Naive thymus-derived CD4-positive, alpha-beta T cell (primary cell): Measurements from ENCODE around the gene PITPNM1. TPM values are rescaled to one million over a fixed set of nuclear protein-coding genes. Genes with fewer than 3 reads are reported as not detected.

Source experiments
- ATAC-seq: fragments of 150-1000 bp; cut with Tn5 transposase; 2 replicates; pipeline ENCODE4 v1.10.0; 2021; ENCODE audit warnings: mild to moderate bottlenecking, moderate library complexity
- CTCF ChIA-PET: fragments of 350-600 bp; sonication (Branson Sonifier 250); formaldehyde crosslinking; loops from one replicate; lab custom pipeline; 2021; ENCODE audit warnings: antibody characterized with exemption; lab: Charles Lee
- POLR2A ChIA-PET: fragments of 350-600 bp; sonication (Branson Sonifier 250); formaldehyde crosslinking; loops from one replicate; lab custom pipeline; 2021; ENCODE audit warnings: antibody characterized with exemption, inconsistent platforms; lab: Charles Lee
- DNase-seq, 9 donors: peaks; one replicate each; pipeline versions ENCODE4 v3.0.0 to v3.0.0-alpha.2; 2020 to 2022; ENCODE audit warnings: mixed read lengths in 1 of 9
- H3K27ac ChIP-seq: one replicate; pipeline ENCODE4 v1.7.0; 2013; ENCODE audit warnings: mild to moderate bottlenecking, low read depth, low read length, moderate library complexity
- H3K27me3 ChIP-seq, 2 donors: one replicate each; pipeline ENCODE4 v1.7.0; 2013; ENCODE audit warnings: low read length in 2 of 2, mild to moderate bottlenecking in 2 of 2, moderate library complexity in 2 of 2; ENCODE audit not compliant: control insufficient read depth in 2 of 2, insufficient read depth in 2 of 2
- H3K36me3 ChIP-seq, 3 experiments: 1 replicate in 2 of 3; 2 replicates in 1 of 3; pipeline ENCODE4 v1.7.0; 2013; ENCODE audit warnings: low read length in 3 of 3, mild to moderate bottlenecking in 3 of 3, moderate library complexity in 1 of 3; ENCODE audit not compliant: insufficient read depth in 3 of 3, control insufficient read depth in 2 of 3
- H3K4me1 ChIP-seq, 2 donors: one replicate each; pipeline ENCODE4 v1.7.0; 2013; ENCODE audit warnings: low read length in 2 of 2, mild to moderate bottlenecking in 2 of 2, moderate library complexity in 1 of 2; ENCODE audit not compliant: control insufficient read depth in 2 of 2, insufficient read depth in 2 of 2
- H3K4me3 ChIP-seq: 2 replicates; pipeline ENCODE4 v1.7.0; 2013; ENCODE audit warnings: mild to moderate bottlenecking, low read length
- H3K9me3 ChIP-seq, 3 experiments: 1 replicate in 2 of 3; 2 replicates in 1 of 3; pipeline ENCODE4 v1.7.0; 2013; ENCODE audit warnings: low read length in 3 of 3; ENCODE audit not compliant: control insufficient read depth in 2 of 3
- H3K27ac Mint-ChIP-seq, 9 donors: one replicate each; pipeline ENCODE4 v1.8.0; 2020 to 2022; ENCODE audit warnings: mixed read lengths in 9 of 9, mild to moderate bottlenecking in 8 of 9, moderate library complexity in 5 of 9, inconsistent platforms in 2 of 9
- H3K27me3 Mint-ChIP-seq, 5 donors: one replicate each; pipeline ENCODE4 v1.8.0; 2021 to 2022; ENCODE audit warnings: mixed read lengths in 5 of 5, mild to moderate bottlenecking in 1 of 5
- H3K36me3 Mint-ChIP-seq, 5 donors: one replicate each; pipeline ENCODE4 v1.8.0; 2020 to 2022; ENCODE audit warnings: mixed read lengths in 5 of 5, mild to moderate bottlenecking in 3 of 5, inconsistent platforms in 1 of 5
- H3K4me1 Mint-ChIP-seq, 7 donors: one replicate each; pipeline ENCODE4 v1.8.0; 2020 to 2022; ENCODE audit warnings: mixed read lengths in 7 of 7, mild to moderate bottlenecking in 3 of 7, inconsistent platforms in 1 of 7
- H3K4me3 Mint-ChIP-seq, 10 donors: one replicate each; pipeline ENCODE4 v1.8.0; 2020 to 2022; ENCODE audit warnings: mild to moderate bottlenecking in 10 of 10, mixed read lengths in 10 of 10, moderate library complexity in 6 of 10, inconsistent platforms in 2 of 10
- H3K9me3 Mint-ChIP-seq, 11 donors: one replicate each; pipeline ENCODE4 v1.8.0; 2020 to 2022; ENCODE audit warnings: mixed read lengths in 11 of 11, mild to moderate bottlenecking in 4 of 11, inconsistent platforms in 1 of 11, moderate library complexity in 1 of 11
- intact Hi-C, 2 donors: fragments of 100-400 bp; cut with micrococcal nuclease; formaldehyde crosslinking; loops; one replicate each; pipeline ENCODE4 v1.15.1; 2023
- polyA plus RNA-seq, 2 donors: library from polyadenylated mRNA; unstranded; fragments of 300-500 nt; fragmentation: Illumina TruSeq; gene quantifications; one replicate each; pipeline ENCODE4 v1.2.3, GENCODE V29; 2021
- total RNA-seq, 6 experiments: library from RNA in 5 of 6; stranded (reverse) in 5 of 6; gene quantifications; 1 replicate in 5 of 6; 2 replicates in 1 of 6; pipeline ENCODE4 v1.2.3 and lab custom pipeline; 2021 to 2026

The PITPNM1 gene
- total and polyA plus RNA-seq, 7 experiments from 2014 or later, result 9.5 to 133 (median 92.4) TPM

- peaks cover 0 to 2% (median 0%) of the 10 kb centered on the region in 5 donors for H3K27me3 Mint-ChIP-seq
- ChIA-PET POLR2A (interaction anchor here (0.7 to 18.3 kb wide), 15 partner anchors 8 to 197 kb away, joined by 3 to 230 read pairs (median 12); partner anchors contain the start of genes AIP, CABP4, CARNS1 and CDK2AP2), CTCF (interaction anchor here (0.6 to 1.9 kb wide), 4 partner anchors 16 to 113 kb away, joined by 3 to 7 read pairs (median 4); no protein-coding TSS in a partner anchor)
- H3K36me3 Mint-ChIP-seq, result peaks cover 0 to 9% (median 0%) of the 10 kb centered on the region in 5 donors
- H3K27ac ChIP-seq, result peak overlapping the region; percentile 96
- no peaks in the 10 kb centered on the region for H3K9me3 Mint-ChIP-seq
- no peaks in the 10 kb centered on the region for H3K27me3 ChIP-seq
- intact Hi-C loops, result loop anchor here (1.0 to 2.0 kb wide), 12 partner anchors 18 to 142 kb away; partner anchors contain the start of genes CDK2AP2 (in 2 of the 2), PTPRCAP (in 2 of the 2), RAD9A (in 2 of the 2) and NDUFV1 (in 1 of the 2)
- DNase-seq (peak; percentile 78 to 92 (median 91)), ATAC-seq (peak; percentile 86)
- H3K4me3 ChIP-seq, result peak overlapping the region; percentile 66
- peak overlapping the region; percentile 75 to 94 (median 87) for H3K4me3 Mint-ChIP-seq
- H3K4me1 ChIP-seq, result peaks cover 20 to 40% of the 10 kb centered on the region in 2 donors
- H3K9me3 ChIP-seq, result no peaks in the 10 kb centered on the region
- peaks cover 0 to 4% (median 0%) of the 10 kb centered on the region in 3 experiments for H3K36me3 ChIP-seq
- H3K27ac Mint-ChIP-seq, result peak overlapping the region; percentile 82 to 97 (median 93)
- peaks cover 23 to 48% (median 34%) of the 10 kb centered on the region in 7 donors for H3K4me1 Mint-ChIP-seq
Observed at GRCh38 chr11:67464411-67465188, 40.6 kb downstream of the PITPNM1 start.

DNA sequence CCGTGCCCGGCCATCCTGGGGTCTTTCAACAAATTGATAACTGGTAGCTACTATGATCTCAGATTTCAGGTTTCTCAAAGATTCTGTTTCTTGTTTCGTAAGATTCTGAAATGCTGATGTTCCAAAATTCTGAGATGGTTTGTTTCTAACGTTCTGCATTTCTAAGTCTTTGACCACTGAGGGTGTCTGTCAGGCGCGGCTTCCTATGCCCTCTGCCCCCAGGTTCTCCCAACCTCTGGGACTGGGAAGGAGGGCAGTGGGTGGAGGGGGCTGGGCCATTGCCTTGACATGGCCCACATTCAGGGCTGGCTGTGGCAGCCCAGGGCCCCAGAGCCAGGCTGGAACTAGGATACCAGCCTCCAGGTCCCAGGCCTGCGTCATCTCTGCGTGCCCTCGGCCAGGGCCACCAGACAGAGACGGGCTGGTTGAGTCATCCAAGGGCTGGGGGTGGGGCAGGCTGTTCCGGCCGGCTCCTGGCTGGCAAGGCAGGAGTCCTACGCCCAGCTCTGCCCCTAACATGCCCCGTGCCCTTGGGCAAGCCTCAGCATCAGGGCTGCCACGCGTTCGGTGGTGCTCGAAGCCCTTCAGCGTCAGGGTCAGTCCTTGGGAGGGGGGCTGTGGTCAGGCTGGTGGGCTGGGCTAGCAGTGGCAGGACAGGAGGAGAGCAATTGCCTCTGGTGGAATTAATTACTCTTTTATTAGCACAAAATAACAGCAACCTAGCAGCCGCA, 41.3 kb downstream of the PITPNM1 start:
- Mint-ChIP-seq H3K9me3 (no peaks in the 10 kb centered on the region), H3K36me3 (peaks cover 0 to 9% (median 0%) of the 10 kb centered on the region in 5 donors), H3K4me1 (peaks cover 23 to 44% (median 33%) of the 10 kb centered on the region in 7 donors), H3K27ac (peak overlapping the region; percentile 82 to 97 (median 93)), H3K4me3 (peak overlapping the region; percentile 75 to 94 (median 87)), H3K27me3 (peaks cover 0 to 2% (median 0%) of the 10 kb centered on the region in 5 donors)
- CTCF ChIA-PET, result no interaction called here
- Histone ChIP-seq H3K36me3 (peaks cover 0 to 2% (median 0%) of the 10 kb centered on the region in 3 experiments), H3K27me3 (no peaks in the 10 kb centered on the region), H3K27ac (peak overlapping the region; percentile 96), H3K4me1 (peaks cover 20 to 37% of the 10 kb centered on the region in 2 donors), H3K4me3 (peak overlapping the region; percentile 66), H3K9me3 (no peaks in the 10 kb centered on the region)
- POLR2A ChIA-PET, result interaction anchor here (0.9 to 18.3 kb wide), 4 partner anchors 16 to 62 kb away, joined by 3 to 206 read pairs (median 103); partner anchors contain the start of genes CORO1B, GPR152, PITPNM1 and PPP1CA
- peak in 1 of 9 donors; percentile 12 for DNase-seq
- intact Hi-C loops, result loop anchor here (1.0 to 2.0 kb wide), 12 partner anchors 17 to 142 kb away; partner anchors contain the start of genes CDK2AP2 (in 2 of the 2), PTPRCAP (in 2 of the 2), RAD9A (in 2 of the 2) and NDUFV1 (in 1 of the 2)
- peak; percentile 28 for ATAC-seq

- Mint-ChIP-seq H3K27me3 (peaks cover 0 to 2% (median 0%) of the 10 kb centered on the region in 5 donors), H3K36me3 (peaks cover 0 to 9% (median 0%) of the 10 kb centered on the region in 5 donors), H3K4me3 (peak overlapping the region in 2 of 10 donors; percentile 4 to 58), H3K27ac (peak overlapping the region in 4 of 9 donors; percentile 10 to 96 (median 37)), H3K9me3 (no peaks in the 10 kb centered on the region), H3K4me1 (peaks cover 20 to 40% (median 29%) of the 10 kb centered on the region in 7 donors)
- DNase-seq (no peak), ATAC-seq (no peak)
- Histone ChIP-seq H3K27ac (no peak overlapping the region), H3K27me3 (no peaks in the 10 kb centered on the region), H3K36me3 (no peaks in the 10 kb centered on the region), H3K4me1 (peaks cover 17 to 33% of the 10 kb centered on the region in 2 donors), H3K4me3 (no peak overlapping the region), H3K9me3 (no peaks in the 10 kb centered on the region)
- ChIA-PET POLR2A (interaction anchor here (0.6 to 18.3 kb wide), 4 partner anchors 15 to 61 kb away, joined by 3 to 206 read pairs (median 103); partner anchors contain the start of genes CORO1B, GPR152, PPP1CA and PTPRCAP), CTCF (no interaction called here)
- intact Hi-C loops, result no loop called here
Observed at GRCh38 chr11:67463186-67463585, 42.0 kb downstream of the PITPNM1 start.

GRCh38 chr11:67458266-67458665, 46.9 kb downstream of the PITPNM1 start:
- Histone ChIP-seq H3K27ac (no peak overlapping the region), H3K4me1 (no peaks in the 10 kb centered on the region), H3K9me3 (no peaks in the 10 kb centered on the region), H3K36me3 (no peaks in the 10 kb centered on the region), H3K27me3 (no peaks in the 10 kb centered on the region), H3K4me3 (no peak overlapping the region)
- no peak overlapping the region for H3K4me3 Mint-ChIP-seq
- peaks cover 0 to 2% (median 0%) of the 10 kb centered on the region in 5 donors for H3K27me3 Mint-ChIP-seq
- CTCF ChIA-PET, result no interaction called here
- ATAC-seq (no peak), DNase-seq (no peak)
- no peak overlapping the region for H3K27ac Mint-ChIP-seq
- no peaks in the 10 kb centered on the region for H3K36me3 Mint-ChIP-seq
- peaks cover 0 to 6% (median 0%) of the 10 kb centered on the region in 11 donors for H3K9me3 Mint-ChIP-seq
- peaks cover 0 to 9% (median 5%) of the 10 kb centered on the region in 7 donors for H3K4me1 Mint-ChIP-seq
- intact Hi-C loops, result no loop called here
- POLR2A ChIA-PET, result interaction anchor here (1.0 to 18.3 kb wide), 7 partner anchors 10 to 57 kb away, joined by 3 to 206 read pairs (median 7); partner anchors contain the start of genes CORO1B, GPR152, PITPNM1 and PPP1CA

DNA sequence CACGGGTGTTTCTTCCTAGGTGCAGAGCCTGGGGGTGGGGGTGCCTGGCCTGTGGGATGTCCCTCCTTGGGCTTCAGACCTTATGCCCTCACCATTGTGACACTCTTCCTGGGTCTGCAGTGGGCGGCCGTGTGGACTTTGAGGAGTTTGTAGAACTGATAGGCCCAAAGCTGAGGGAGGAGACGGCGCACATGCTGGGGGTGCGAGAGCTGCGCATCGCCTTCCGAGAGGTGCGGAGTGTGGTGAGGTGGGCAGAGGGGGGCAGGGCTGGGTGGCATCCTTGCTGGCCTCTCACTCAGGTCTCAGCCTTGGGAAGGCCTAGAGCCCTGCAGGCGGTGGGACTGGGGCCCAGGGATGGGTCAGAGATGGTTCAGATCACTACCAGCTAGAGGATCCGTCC, 47.7 kb downstream of the PITPNM1 start:
- DNase-seq (no peak), ATAC-seq (no peak)
- no peaks in the 10 kb centered on the region for H3K36me3 ChIP-seq
- Mint-ChIP-seq H3K36me3 (no peaks in the 10 kb centered on the region), H3K4me1 (peaks cover 0 to 11% (median 8%) of the 10 kb centered on the region in 7 donors), H3K27ac (no peak overlapping the region), H3K9me3 (peaks cover 0 to 6% (median 0%) of the 10 kb centered on the region in 11 donors), H3K27me3 (peaks cover 0 to 2% (median 0%) of the 10 kb centered on the region in 5 donors), H3K4me3 (no peak overlapping the region)
- H3K9me3 ChIP-seq, result no peaks in the 10 kb centered on the region
- intact Hi-C loops, result no loop called here
- H3K27ac ChIP-seq, result no peak overlapping the region
- CTCF ChIA-PET, result no interaction called here
- H3K4me1 ChIP-seq, result no peaks in the 10 kb centered on the region
- H3K4me3 ChIP-seq, result no peak overlapping the region
- no peaks in the 10 kb centered on the region for H3K27me3 ChIP-seq
- POLR2A ChIA-PET, result interaction anchor here (1.0 to 18.3 kb wide), 8 partner anchors 8 to 49 kb away, joined by 3 to 206 read pairs (median 16); partner anchors contain the start of genes AIP, CORO1B, GPR152 and PTPRCAP
